Nephron (organoid): Measurements from ENCODE around the gene ST8SIA6.
"Not testable (repeated sequence)": the region's sequence is repeated elsewhere in the genome, so short reads cannot be mapped to it uniquely, and the experiment has no call there.

Experiments used
- H3K27ac Mint-ChIP-seq, 3 experiments: 2 replicates each; pipeline ENCODE4 v1.8.0; 2020; ENCODE audit warnings: mixed read lengths in 3 of 3, mild to moderate bottlenecking in 2 of 3, moderate library complexity in 1 of 3
- H3K27me3 Mint-ChIP-seq: 2 replicates; pipeline ENCODE4 v1.8.0; 2021; ENCODE audit warnings: low read depth, mild to moderate bottlenecking, moderate library complexity, mixed read lengths
- H3K36me3 Mint-ChIP-seq: 2 replicates; pipeline ENCODE4 v1.8.0; 2020; ENCODE audit warnings: low read depth, mixed read lengths
- H3K4me1 Mint-ChIP-seq: 2 replicates; pipeline ENCODE4 v1.8.0; 2020; ENCODE audit warnings: mixed read lengths
- H3K4me3 Mint-ChIP-seq, 3 experiments: 2 replicates each; pipeline ENCODE4 v1.8.0; 2020; ENCODE audit warnings: mild to moderate bottlenecking in 3 of 3, mixed read lengths in 3 of 3, moderate library complexity in 2 of 3
- H3K9me3 Mint-ChIP-seq: 2 replicates; pipeline ENCODE4 v1.8.0; 2020; ENCODE audit warnings: mixed read lengths
- CTCF ChIP-seq, 3 experiments: fragments of 200-600 bp; sonication (generic); IDR thresholded peaks; one replicate each; pipeline ENCODE4 v1.5.0; 2021; ENCODE audit warnings: antibody characterized with exemption in 3 of 3; ENCODE audit not compliant: unreplicated experiment in 3 of 3

Gene ST8SIA6

GRCh38 chr10:17454161-17455014, at the start of gene ST8SIA6:
TSS of gene ST8SIA6 (minus strand) at chr10:17454595. CDS start at chr10:17454255, 340 bp downstream.
- H3K27me3 Mint-ChIP-seq: peaks cover 81% of the 10 kb centered on the region
- H3K27ac Mint-ChIP-seq: no peak within 1 kb of the TSS
- peaks cover 10% of the 10 kb centered on the region for H3K36me3 Mint-ChIP-seq

GRCh38 chr10:17503795-17504194, 49.4 kb upstream of the ST8SIA6 start:
- Mint-ChIP-seq H3K4me3 (no peak overlapping the region), H3K36me3 (no peaks in the 10 kb centered on the region), H3K9me3 (peaks cover 2% of the 10 kb centered on the region), H3K4me1 (no peaks in the 10 kb centered on the region), H3K27me3 (peaks cover 4% of the 10 kb centered on the region), H3K27ac (no peak overlapping the region)
- no peak for TF ChIP-seq CTCF (IDR thresholded peaks at IDR 0.05; ENCODE audit: unreplicated experiment in 3 of 3)

More at GRCh38 chr10:17454161-17455014, at the start of gene ST8SIA6:
- Mint-ChIP-seq H3K9me3 (peaks cover 21% of the 10 kb centered on the region), H3K4me3 (peak within 1 kb of the TSS; percentile 82 to 89 (median 88)), H3K4me1 (no peaks in the 10 kb centered on the region)
- TF ChIP-seq CTCF (IDR thresholded peaks at IDR 0.05; ENCODE audit: unreplicated experiment in 3 of 3): no peak

GRCh38 chr10:17502814-17503213, 48.4 kb upstream of the ST8SIA6 start:
- Mint-ChIP-seq H3K27ac (no peak overlapping the region), H3K9me3 (peaks cover 2% of the 10 kb centered on the region), H3K4me3 (no peak overlapping the region), H3K36me3 (no peaks in the 10 kb centered on the region), H3K27me3 (peaks cover 4% of the 10 kb centered on the region), H3K4me1 (no peaks in the 10 kb centered on the region)
- TF ChIP-seq CTCF (IDR thresholded peaks at IDR 0.05; ENCODE audit: unreplicated experiment in 3 of 3): no peak

GRCh38 chr10:17499014-17499413, 44.6 kb upstream of the ST8SIA6 start:
- H3K27me3 Mint-ChIP-seq, H3K36me3 Mint-ChIP-seq, H3K9me3 Mint-ChIP-seq, H3K4me3 Mint-ChIP-seq, H3K27ac Mint-ChIP-seq, H3K4me1 Mint-ChIP-seq: not testable (repeated sequence)

GRCh38 chr10:17497446-17498030, 43.1 kb upstream of the ST8SIA6 start:
- Mint-ChIP-seq H3K9me3 (peaks cover 2% of the 10 kb centered on the region), H3K4me1 (no peaks in the 10 kb centered on the region), H3K4me3 (no peak overlapping the region), H3K27ac (no peak overlapping the region), H3K36me3 (no peaks in the 10 kb centered on the region), H3K27me3 (peaks cover 4% of the 10 kb centered on the region)
- no peak for TF ChIP-seq CTCF (IDR thresholded peaks at IDR 0.05; ENCODE audit: unreplicated experiment in 3 of 3)

GRCh38 chr10:17494626-17495260, 40.3 kb upstream of the ST8SIA6 start:
- H3K9me3 Mint-ChIP-seq: peaks cover 2% of the 10 kb centered on the region
- H3K36me3 Mint-ChIP-seq: no peaks in the 10 kb centered on the region
- H3K4me1 Mint-ChIP-seq: no peaks in the 10 kb centered on the region
- H3K27ac Mint-ChIP-seq: no peak overlapping the region
- no peak overlapping the region for H3K4me3 Mint-ChIP-seq
- no peaks in the 10 kb centered on the region for H3K27me3 Mint-ChIP-seq
- TF ChIP-seq CTCF (IDR thresholded peaks at IDR 0.05; ENCODE audit: unreplicated experiment in 3 of 3): no peak
